HG03039 (cell line): ENCODE measurements around the gene KLHL21.

Source experiments
- ATAC-seq: cut with Tn5 transposase; IDR thresholded peaks from one replicate; pipeline ENCODE4 v1.9.1; 2021; ENCODE audit warnings: mild to moderate bottlenecking, moderate library complexity; ENCODE audit not compliant: unreplicated experiment

The KLHL21 gene

DNA sequence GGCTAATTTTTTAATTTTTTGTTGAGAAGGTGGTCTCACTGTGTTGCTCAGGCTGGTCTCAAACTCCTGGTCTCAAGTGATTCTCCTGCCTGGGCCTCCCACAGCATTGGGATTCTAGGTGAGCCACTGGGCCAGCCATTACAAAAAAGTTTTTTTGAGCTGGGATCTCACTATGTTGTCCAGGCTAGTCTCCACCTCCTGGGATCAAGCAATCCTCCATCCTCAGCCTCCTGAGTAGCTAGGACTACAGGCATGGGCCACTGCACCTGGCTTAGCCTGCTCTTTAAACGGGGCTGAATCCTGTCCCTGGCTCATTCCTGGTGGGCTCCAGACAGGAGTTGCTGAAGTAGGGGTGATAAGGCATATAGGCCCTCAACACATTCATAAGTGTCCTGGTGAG is 45.1 kb downstream of the KLHL21 start:
- no peak for ATAC-seq

DNA sequence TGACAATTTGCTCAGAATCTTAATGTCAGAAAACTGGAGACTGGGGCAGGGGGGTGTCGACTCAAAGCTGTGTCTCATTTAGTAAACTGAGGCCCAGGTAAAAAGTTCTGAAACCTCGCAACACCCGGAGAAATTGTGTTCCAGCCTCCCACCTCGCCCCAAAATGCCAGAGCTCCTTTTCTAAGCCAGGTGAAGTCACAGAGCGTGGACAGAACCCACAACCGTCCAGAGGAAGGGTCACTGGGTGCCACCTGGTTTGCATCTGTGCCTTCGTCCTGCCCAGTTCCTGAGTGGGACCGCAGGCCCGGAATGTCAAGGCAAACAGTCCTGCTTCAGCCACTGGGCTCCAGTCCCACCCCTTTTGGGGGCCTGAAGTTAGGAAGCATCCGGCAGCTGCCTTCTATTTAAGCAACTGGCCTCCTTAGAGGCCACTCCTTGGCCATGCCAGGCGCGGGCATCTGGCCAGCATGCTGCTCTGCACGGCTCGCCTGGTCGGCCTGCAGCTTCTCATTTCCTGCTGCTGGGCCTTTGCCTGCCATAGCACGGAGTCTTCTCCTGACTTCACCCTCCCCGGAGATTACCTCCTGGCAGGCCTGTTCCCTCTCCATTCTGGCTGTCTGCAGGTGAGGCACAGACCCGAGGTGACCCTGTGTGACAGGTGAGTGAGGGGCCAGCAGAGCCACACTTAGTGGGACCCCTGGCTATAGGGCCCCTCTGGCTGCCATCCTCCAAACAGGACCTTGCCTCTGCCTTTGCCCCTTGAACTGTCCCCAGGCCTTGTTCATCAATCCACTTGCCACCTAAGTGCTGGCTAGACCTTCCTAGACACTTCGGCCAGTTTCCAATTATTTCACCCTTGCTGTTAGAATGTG is 47.5 kb downstream of the KLHL21 start, which contains the start of gene TAS1R1:
Gene TAS1R1 (plus strand): TSS at position 401 of the 872 bp plus-strand sequence. CDS start 67 bp downstream, at position 468.
- no peak for ATAC-seq

DNA sequence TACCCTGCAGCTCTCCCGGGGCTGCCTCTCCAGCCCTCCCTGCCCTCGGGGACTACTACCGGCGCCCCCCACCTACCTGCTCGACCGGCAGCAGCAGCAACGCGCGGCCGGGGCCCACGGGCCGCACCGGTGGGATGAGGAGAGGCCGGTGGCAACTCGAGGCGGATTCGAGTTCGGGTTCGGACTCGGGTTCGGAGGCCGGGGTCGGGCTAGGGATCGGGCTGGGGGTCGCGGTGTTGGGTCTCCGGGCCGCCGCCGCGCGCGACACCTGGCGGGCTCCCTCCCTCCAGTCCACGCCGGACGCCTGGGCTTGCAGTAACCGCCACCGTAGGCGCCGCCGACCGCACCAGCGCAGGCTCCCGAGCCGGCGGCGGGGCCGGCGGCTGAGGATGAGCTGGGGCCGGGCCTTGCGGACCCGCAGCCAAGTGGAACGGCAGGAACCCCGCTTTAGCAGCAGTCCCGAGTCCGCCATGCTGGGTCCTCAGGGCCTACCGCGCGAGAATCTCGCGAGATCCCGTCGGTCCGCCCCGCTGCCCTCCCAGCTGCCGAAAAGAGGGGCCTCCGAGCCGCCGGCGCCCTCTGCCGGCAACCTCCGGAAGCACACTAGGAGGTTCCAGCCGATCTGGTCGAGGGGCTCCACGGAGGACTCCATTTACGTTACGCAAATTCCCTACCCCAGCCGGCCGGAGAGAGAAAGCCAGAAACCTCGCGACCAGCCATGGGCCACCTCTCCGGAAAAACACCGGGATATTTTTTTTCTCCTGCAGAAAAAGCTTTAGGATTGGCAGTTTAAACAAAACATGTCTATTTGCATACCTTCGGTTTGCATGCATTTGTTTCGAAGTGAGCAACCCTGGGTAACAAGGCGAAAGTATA is 48.4 kb downstream of the KLHL21 start, which contains the start of gene NOL9:
Gene NOL9 (minus strand): TSS at position 483 of the 876 bp plus-strand sequence. CDS start 11 bp downstream, at position 472.
- ATAC-seq, result peak; percentile 88

DNA sequence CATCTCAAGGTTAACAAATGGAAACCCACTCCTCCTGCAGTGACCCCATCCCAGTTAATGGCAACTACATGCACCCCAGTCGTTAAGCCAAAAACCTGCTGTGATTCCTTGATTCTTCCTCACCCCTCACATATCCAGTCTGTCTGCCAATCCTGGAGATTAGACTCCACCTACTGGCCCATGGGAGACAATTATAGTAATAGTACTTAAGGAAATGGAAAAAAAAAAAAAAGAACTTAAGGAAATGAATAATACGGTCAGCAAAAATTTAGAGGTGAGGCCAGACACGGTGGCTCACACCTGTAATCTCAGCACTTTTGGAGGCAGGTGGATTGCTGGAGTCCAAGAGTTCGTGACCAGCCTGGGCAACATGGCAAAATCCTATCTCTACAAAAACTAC is 55.4 kb downstream of the KLHL21 start:
- no peak for ATAC-seq

DNA sequence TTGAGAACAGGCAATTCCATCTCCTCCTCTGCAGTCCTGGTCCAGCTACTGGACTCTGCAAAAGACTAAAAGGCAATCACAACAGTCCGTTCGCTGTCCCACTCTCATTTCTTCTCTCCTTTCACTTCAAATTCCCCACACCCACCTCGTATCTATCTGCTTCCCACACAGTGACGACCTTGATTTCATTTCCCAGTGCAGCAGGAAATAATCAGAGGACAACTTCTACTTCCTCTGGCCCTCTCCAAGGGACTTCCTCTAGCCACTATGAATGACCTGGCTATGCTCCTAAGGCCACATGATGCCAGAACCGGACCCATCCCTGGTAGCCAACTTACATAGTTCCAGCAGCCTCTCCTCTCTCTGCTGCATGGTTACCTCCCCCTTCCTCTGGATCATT is 56.3 kb downstream of the KLHL21 start:
- no peak for ATAC-seq

DNA sequence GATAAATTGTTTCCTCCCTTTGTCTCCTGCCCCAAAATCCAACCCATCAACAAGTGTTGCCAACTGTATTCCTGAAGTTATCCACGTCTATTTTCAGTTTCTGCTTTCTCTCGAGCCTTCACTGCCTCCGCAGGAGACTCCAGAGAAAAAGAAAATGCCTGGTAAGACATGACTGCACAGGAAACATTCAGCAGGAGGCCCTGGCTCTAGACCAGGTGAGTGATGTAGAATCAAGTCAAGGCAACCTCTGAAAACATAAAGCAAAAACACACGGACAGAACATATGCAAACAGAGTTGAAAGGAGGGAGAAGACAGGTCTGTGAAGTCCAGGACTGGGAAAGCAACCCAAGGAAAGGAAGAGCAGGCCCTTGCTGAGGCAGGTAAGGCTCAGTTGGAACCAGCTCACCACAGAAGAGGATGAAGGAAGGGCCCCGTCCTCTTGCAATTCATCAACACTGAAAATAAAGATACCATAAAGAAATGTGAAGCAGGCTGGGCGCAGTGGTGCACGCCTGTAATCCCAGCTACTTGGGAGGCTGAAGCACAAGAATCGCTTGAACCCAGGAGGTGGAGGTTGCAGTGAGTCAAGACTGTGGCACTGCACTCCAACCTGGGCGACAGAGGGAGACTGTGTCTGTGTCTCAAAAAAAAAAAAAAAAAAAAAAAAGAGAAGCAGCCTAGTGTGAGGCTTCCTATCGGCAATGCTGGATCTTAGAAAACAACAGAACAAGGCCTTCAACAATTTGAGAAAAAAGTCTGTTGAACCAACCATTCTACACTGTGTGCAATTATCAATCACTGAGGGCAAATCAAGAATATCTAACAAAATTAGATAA is 57.2 kb downstream of the KLHL21 start:
- ATAC-seq, result no peak

DNA sequence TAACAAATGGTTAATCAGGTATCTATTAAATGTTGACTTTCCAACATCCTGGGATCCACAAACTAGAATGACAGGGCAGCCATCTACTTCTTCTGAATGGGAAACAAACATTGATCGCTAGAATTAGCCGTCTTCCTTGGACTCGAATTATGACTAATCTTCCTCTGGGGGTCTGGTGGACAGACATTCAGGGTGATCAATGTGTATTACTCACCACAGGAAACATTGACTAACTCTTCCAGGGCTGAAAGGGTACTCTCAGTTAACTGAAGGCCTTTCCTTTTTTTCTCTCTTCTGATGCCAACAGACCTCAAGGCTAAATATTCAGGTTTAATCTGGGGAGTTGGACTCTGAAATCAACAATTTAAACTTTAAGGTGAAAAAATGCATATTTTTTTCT is 57.8 kb downstream of the KLHL21 start:
- ATAC-seq, result no peak
